Measurements from ENCODE around the gene NID2. TPM values are rescaled to one million over a fixed set of nuclear protein-coding genes. Genes with fewer than 3 reads are reported as not detected.

Gene NID2
- total and polyA plus RNA-seq, 2 of the 4 experiments (the other 2 are of a cell fraction) = 101 to 303 TPM

DNA sequence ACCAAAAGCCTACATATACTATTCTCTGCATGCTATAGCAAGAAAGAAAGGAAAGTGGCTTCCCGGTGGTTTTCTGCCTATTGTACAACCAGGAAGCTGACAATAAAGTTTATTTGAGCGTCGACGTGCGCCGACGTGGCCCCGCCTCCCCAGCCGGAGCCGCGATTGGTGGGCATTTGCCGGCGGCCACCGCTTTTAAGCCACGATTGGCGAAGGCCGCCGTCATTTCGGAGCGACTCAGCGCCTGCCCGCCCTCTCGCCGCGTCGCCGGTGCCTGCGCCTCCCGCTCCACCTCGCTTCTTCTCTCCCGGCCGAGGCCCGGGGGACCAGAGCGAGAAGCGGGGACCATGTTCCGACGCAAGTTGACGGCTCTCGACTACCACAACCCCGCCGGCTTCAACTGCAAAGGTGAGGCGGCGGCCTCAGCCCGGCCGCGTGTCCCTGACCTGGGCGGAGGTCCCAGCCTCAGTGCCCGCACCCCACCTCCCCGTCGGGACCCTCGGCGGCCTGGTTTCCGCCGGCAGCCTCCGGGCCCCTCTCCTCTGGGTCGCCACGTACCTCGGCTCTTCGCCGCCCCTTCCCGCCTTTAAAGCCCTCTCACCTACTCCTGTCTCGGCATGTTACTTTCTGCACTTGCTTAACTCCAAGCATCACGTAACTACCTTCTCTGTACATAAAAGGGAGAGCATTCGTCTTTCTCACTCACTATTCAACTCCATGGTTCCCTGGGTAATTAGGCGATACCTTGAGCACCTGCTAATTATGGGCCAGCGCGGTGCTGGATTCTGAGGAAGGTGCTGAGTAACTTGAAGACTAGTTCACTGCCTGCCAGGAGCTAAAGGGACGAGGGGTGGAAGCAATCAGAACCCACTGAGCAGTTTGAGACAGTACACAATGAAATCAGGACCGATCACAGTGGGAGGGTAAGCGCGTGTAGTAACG is 79.3 kb downstream of the NID2 start, which contains the start of gene RTRAF (continued):
- TF ChIP-seq, protein P1, sequence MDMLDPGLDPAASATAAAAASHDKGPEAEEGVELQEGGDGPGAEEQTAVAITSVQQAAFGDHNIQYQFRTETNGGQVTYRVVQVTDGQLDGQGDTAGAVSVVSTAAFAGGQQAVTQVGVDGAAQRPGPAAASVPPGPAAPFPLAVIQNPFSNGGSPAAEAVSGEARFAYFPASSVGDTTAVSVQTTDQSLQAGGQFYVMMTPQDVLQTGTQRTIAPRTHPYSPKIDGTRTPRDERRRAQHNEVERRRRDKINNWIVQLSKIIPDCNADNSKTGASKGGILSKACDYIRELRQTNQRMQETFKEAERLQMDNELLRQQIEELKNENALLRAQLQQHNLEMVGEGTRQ (IDR thresholded peaks at IDR 0.05; ENCODE audit: low read depth, low read length) = no peak
- TF ChIP-seq RAD21 (IDR thresholded peaks at IDR 0.05; ENCODE audit: low read length) (no peak), POLR2A (IDR thresholded peaks at IDR 0.05; ENCODE audit: low read depth, low read length) (peak; percentile 82)

DNA sequence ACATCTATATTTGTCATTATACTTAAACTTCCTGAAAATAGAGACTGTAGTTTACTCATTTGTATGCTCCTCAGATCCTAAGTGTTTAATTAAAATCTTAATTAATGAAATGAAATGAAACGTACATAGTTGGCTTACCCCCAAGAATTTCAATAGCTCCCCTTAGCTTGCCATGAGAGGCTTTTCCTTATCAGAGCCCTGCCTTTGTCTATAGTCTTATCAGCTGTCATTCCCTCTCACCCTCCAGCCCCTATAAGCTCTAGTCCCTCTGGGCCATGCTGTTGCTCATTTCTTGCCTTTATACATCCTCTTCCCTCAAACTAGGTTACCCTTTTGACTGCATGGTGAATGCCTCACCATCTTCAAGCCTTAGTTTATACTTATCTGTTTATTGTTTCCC is 80.6 kb downstream of the NID2 start:
- Histone ChIP-seq H3K36me3 (ENCODE audit: control insufficient read depth, insufficient read depth, low read length) (peaks cover 6% of the 10 kb centered on the region; the same call in 1 of the 2 replicates), H3K18ac (ENCODE audit: low read depth, low read length) (no peak overlapping the region), H4K5ac (ENCODE audit: low read depth, low read length) (peak overlapping the region; percentile 88), H2BK20ac (ENCODE audit: low read depth, low read length) (no peak overlapping the region), H2BK120ac (ENCODE audit: low read depth, low read length) (no peak overlapping the region), H3K4me3 (ENCODE audit: insufficient read depth, low read depth, low read length) (no peak overlapping the region), H3K4me2 (ENCODE audit: low read depth, low read length) (no peak overlapping the region), H3K9me1 (ENCODE audit: insufficient read depth, low read length) (peaks cover 3% of the 10 kb centered on the region), H4K91ac (ENCODE audit: insufficient read depth, low read depth, low read length) (no peak overlapping the region), H3K4me1 (ENCODE audit: control insufficient read depth, insufficient read depth, low read length) (peaks cover 2% of the 10 kb centered on the region; the same call in 1 of the 2 replicates), H3K27me3 (ENCODE audit: control insufficient read depth, insufficient read depth, low read length) (no peaks in the 10 kb centered on the region), H3K9me3 (ENCODE audit: control insufficient read depth, insufficient read depth, low read length) (0 out of 2 replicates have a peak, but pooled peaks cover 4% of the 10 kb centered on the region), H3K27ac (ENCODE audit: insufficient read depth, low read length) (no peak overlapping the region), H3K9ac (ENCODE audit: low read depth, low read length) (no peak overlapping the region), H2BK5ac (ENCODE audit: low read depth, low read length, poor library complexity, severe bottlenecking) (no peak overlapping the region), H2AK9ac (replicated peaks; ENCODE audit: low read depth, low read length, poor library complexity) (no peak overlapping the region), H4K20me1 (ENCODE audit: insufficient read depth, low read length) (no peaks in the 10 kb centered on the region; the same call in 1 of the 2 replicates), H3K56ac (ENCODE audit: extremely low read depth, insufficient read depth, low read length) (no peak overlapping the region), H3K23ac (ENCODE audit: low read depth, low read length) (peak overlapping the region; percentile 59; the same call in 1 of the 2 replicates), H2AFZ (replicated peaks; ENCODE audit: low read length, poor library complexity) (peak overlapping the region; percentile 57), H3K4ac (ENCODE audit: low read depth, low read length) (no peak overlapping the region; the same call in 1 of the 2 replicates), H4K8ac (ENCODE audit: low read depth in 2 of 2, low read length in 2 of 2) (peak overlapping the region; percentile 86 to 99; a peak in 3 of 4 replicates), H3K79me1 (ENCODE audit: low read depth in 1 of 2, low read length in 2 of 2) (peaks cover 3 to 28% of the 10 kb centered on the region in 2 experiments; a peak in 3 of 4 replicates), H2BK15ac (ENCODE audit: low read depth, low read length) (no peak overlapping the region), H2AK5ac (ENCODE audit: low read depth, low read length) (no peak overlapping the region), H3K14ac (replicated peaks; ENCODE audit: low read depth, low read length) (no peak overlapping the region)
- POLR2A ChIA-PET (ENCODE audit: unreplicated experiment) = no interaction called here
- intact Hi-C loops (cut with micrococcal nuclease) (no loop called here), in situ Hi-C loops (cut with MboI; ENCODE audit: low sequenced_read_pairs) (no loop called here), dilution Hi-C loops (cut with HindIII; ENCODE audit: low sequenced_read_pairs, unreplicated experiment) (no loop called here)
- no CpG with 5 or more reads among the region's 1 CpG for WGBS, 2 experiments (ENCODE audit: extremely low coverage in 2 of 2, insufficient read length in 1 of 2)
- ATAC-seq (ENCODE audit: low read depth) (no peak), DNase-seq (no peak)
- no TSS peak for BruUV-seq (replicated peaks)
- CTCF ChIA-PET = interaction anchor here (1.2 kb wide), 1 partner anchor 10 kb away, joined by 3 read pairs; no protein-coding TSS in a partner anchor
- TF ChIP-seq MAZ (IDR thresholded peaks at IDR 0.05; ENCODE audit: borderline replicate concordance, low read depth, low read length) (no peak), CHD1 (IDR thresholded peaks at IDR 0.05; ENCODE audit: low read depth, low read length) (no peak), FOS (IDR thresholded peaks at IDR 0.05; ENCODE audit: low read depth, low read length) (no peak), MXI1 (IDR thresholded peaks at IDR 0.05; ENCODE audit: borderline replicate concordance, low read depth, low read length) (no peak), RAD21 (IDR thresholded peaks at IDR 0.05; ENCODE audit: low read length) (no peak), POLR2A (IDR thresholded peaks at IDR 0.05; ENCODE audit: low read depth, low read length) (no peak), BHLHE40 (IDR thresholded peaks at IDR 0.05; ENCODE audit: low read depth, low read length) (no peak), CEBPB (IDR thresholded peaks at IDR 0.05; ENCODE audit: low read depth, low read length) (no peak), MAFK (IDR thresholded peaks at IDR 0.05; ENCODE audit: low read depth, low read length) (no peak), RCOR1 (IDR thresholded peaks at IDR 0.05; ENCODE audit: insufficient replicate concordance, low read length) (no peak), SMC3 (IDR thresholded peaks at IDR 0.05; ENCODE audit: low read depth, low read length) (no peak), RFX5 (IDR thresholded peaks at IDR 0.05; ENCODE audit: low read depth, low read length) (no peak)
- TF ChIP-seq, protein P2, sequence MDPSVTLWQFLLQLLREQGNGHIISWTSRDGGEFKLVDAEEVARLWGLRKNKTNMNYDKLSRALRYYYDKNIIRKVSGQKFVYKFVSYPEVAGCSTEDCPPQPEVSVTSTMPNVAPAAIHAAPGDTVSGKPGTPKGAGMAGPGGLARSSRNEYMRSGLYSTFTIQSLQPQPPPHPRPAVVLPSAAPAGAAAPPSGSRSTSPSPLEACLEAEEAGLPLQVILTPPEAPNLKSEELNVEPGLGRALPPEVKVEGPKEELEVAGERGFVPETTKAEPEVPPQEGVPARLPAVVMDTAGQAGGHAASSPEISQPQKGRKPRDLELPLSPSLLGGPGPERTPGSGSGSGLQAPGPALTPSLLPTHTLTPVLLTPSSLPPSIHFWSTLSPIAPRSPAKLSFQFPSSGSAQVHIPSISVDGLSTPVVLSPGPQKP (IDR thresholded peaks at IDR 0.05; ENCODE audit: borderline replicate concordance, low read depth, low read length) = no peak
